Ectodermal cell (in vitro differentiated cells): Measurements from ENCODE around the gene PIP5K1B.

Experiments used
- H3K27ac ChIP-seq: 2 replicates; pipeline ENCODE4 v1.7.0; 2013; ENCODE audit warnings: mild to moderate bottlenecking, low read depth, low read length; ENCODE audit not compliant: insufficient read depth, poor library complexity, severe bottlenecking
- H3K27me3 ChIP-seq: 2 replicates; pipeline ENCODE4 v1.7.0; 2013; ENCODE audit warnings: mild to moderate bottlenecking, low read length; ENCODE audit not compliant: insufficient read depth, control insufficient read depth, poor library complexity, severe bottlenecking
- H3K36me3 ChIP-seq: one replicate; pipeline ENCODE4 v1.7.0; 2013; ENCODE audit warnings: low read length; ENCODE audit not compliant: control insufficient read depth, insufficient read depth
- H3K4me1 ChIP-seq: one replicate; pipeline ENCODE4 v1.7.0; 2013; ENCODE audit warnings: low read length; ENCODE audit not compliant: control insufficient read depth, insufficient read depth
- H3K4me3 ChIP-seq: 2 replicates; pipeline ENCODE4 v1.7.0; 2013; ENCODE audit warnings: low read depth, low read length, control low read depth; ENCODE audit not compliant: insufficient read depth
- H3K9me3 ChIP-seq: 2 replicates; pipeline ENCODE4 v1.7.0; 2013; ENCODE audit warnings: mild to moderate bottlenecking, low read length, moderate library complexity; ENCODE audit not compliant: control insufficient read depth
- WGBS, 2 experiments: methylation state at CpG; one replicate each; pipeline ENCODE4 v1.1.7; 2013; ENCODE audit warnings: missing lambda C conversion rate in 2 of 2; 5-methylcytosine and 5-hydroxymethylcytosine counted together

PIP5K1B gene

GRCh38 chr9:68967800-68968199 is 262.8 kb downstream of the PIP5K1B start:
- Histone ChIP-seq H3K9me3 (no peaks in the 10 kb centered on the region), H3K4me1 (no peaks in the 10 kb centered on the region), H3K27ac (no peak overlapping the region), H3K4me3 (no peak overlapping the region), H3K36me3 (no peaks in the 10 kb centered on the region), H3K27me3 (no peaks in the 10 kb centered on the region)
- WGBS, 2 experiments: 88 to 90% methylated on average over 1 of the region's 1 CpG

- Histone ChIP-seq H3K27ac (no peak overlapping the region), H3K27me3 (no peaks in the 10 kb centered on the region), H3K4me1 (no peaks in the 10 kb centered on the region), H3K4me3 (no peak overlapping the region), H3K9me3 (no peaks in the 10 kb centered on the region), H3K36me3 (no peaks in the 10 kb centered on the region)
- WGBS, 2 experiments: 89 to 98% methylated on average over 4 of the region's 4 CpGs
Observed at GRCh38 chr9:68969538-68969937, 264.5 kb downstream of the PIP5K1B start.

DNA sequence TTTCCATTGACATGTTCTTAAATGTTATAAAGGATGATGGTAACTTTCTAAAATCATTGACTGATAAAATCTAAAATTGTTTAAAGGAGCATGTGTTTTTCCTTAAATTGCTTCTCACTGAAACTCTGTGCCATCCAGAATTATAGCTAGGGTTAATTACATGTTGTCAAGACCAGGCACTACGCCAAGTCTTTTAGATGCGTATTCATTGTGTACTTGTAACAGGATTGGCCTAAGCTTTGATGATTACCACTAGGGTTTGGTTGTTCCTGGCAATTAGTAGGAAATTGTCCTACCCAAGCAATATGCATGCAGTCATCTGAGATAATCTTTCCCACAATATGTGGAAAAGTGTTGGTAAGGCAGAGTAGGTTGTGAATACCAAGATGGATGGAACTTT is 265.1 kb downstream of the PIP5K1B start:
- no peaks in the 10 kb centered on the region for H3K9me3 ChIP-seq
- H3K27ac ChIP-seq: no peak overlapping the region
- H3K36me3 ChIP-seq: no peaks in the 10 kb centered on the region
- no peaks in the 10 kb centered on the region for H3K27me3 ChIP-seq
- H3K4me3 ChIP-seq: no peak overlapping the region
- 94 to 96% methylated on average over 2 of the region's 2 CpGs for WGBS, 2 experiments
- no peaks in the 10 kb centered on the region for H3K4me1 ChIP-seq

GRCh38 chr9:68973619-68974018 is 268.6 kb downstream of the PIP5K1B start:
- H3K27ac ChIP-seq: no peak overlapping the region
- H3K4me1 ChIP-seq: no peaks in the 10 kb centered on the region
- 86 to 94% methylated on average over 3 of the region's 3 CpGs for WGBS, 2 experiments
- H3K27me3 ChIP-seq: no peaks in the 10 kb centered on the region
- peaks cover 2% of the 10 kb centered on the region for H3K9me3 ChIP-seq
- H3K36me3 ChIP-seq: no peaks in the 10 kb centered on the region
- no peak overlapping the region for H3K4me3 ChIP-seq

- H3K4me3 ChIP-seq: no peak overlapping the region
- no peak overlapping the region for H3K27ac ChIP-seq
- peaks cover 2% of the 10 kb centered on the region for H3K9me3 ChIP-seq
- no peaks in the 10 kb centered on the region for H3K27me3 ChIP-seq
- WGBS, 2 experiments: 89 to 94% methylated on average over 5 of the region's 5 CpGs
- no peaks in the 10 kb centered on the region for H3K36me3 ChIP-seq
- H3K4me1 ChIP-seq: no peaks in the 10 kb centered on the region
Observed at GRCh38 chr9:68974431-68974830, 269.4 kb downstream of the PIP5K1B start.

DNA sequence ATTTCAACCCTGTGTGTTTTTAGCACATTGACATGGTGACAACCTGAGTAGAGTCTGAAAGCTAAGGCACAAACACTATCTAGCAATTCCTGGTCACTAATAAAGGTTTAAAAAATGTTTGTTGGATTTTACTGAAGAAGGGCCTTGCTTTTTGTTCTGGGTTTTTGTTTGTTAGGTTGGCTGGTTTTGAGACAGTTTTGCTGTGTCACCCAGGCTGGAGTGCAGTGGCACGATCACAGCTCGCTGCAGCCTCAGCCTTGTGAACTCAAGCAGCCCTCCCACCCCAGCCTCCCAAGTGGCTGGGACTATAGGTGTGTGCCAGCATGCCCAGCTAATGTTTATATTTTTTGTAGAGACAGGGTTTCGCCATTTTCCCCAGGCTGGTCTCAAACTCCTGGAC is 269.9 kb downstream of the PIP5K1B start:
- no peak overlapping the region for H3K27ac ChIP-seq
- peaks cover 2% of the 10 kb centered on the region for H3K9me3 ChIP-seq
- H3K4me3 ChIP-seq: no peak overlapping the region
- H3K27me3 ChIP-seq: no peaks in the 10 kb centered on the region
- WGBS, 2 experiments: 98 to 99% methylated on average over 3 of the region's 3 CpGs
- no peaks in the 10 kb centered on the region for H3K36me3 ChIP-seq
- H3K4me1 ChIP-seq: no peaks in the 10 kb centered on the region

DNA sequence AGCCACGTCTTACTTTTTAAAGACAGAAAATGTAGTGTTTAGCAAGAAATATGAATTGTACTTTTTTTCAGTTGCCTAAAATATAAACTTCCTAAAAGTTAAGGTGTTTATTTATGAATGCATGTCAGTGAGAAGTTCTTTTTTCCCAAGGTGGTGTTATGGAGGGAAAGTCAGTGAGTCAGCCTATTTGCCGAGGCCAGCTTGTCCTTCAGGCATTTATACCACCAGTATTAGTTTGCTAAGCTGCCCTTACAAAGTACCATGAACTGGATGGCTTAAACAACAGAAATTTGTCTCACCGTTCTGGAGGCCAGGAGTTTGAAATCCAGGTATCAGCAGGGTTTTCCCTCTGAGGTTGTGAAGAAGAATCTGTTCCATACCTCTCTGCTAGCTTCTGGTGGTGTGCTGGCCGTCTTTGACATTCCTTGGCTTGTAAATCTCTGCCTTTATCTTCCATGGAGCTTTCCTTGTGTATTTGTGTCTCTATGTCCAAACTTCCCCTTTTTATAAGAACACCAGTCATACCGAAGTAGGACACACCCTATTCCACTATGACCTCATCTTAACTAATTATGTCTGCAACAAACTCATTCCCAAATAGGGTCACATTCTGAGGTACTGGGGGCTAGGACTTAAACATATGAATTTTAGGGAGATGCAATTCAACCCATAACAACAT is 270.5 kb downstream of the PIP5K1B start:
- H3K4me1 ChIP-seq: no peaks in the 10 kb centered on the region
- no peaks in the 10 kb centered on the region for H3K27me3 ChIP-seq
- no peaks in the 10 kb centered on the region for H3K36me3 ChIP-seq
- H3K4me3 ChIP-seq: no peak overlapping the region
- 92 to 95% methylated on average over 4 to 5 of the region's 5 CpGs for WGBS, 2 experiments
- peaks cover 2% of the 10 kb centered on the region for H3K9me3 ChIP-seq
- no peak overlapping the region for H3K27ac ChIP-seq

- no peak overlapping the region for H3K4me3 ChIP-seq
- H3K36me3 ChIP-seq: no peaks in the 10 kb centered on the region
- H3K9me3 ChIP-seq: peaks cover 2% of the 10 kb centered on the region
- H3K27me3 ChIP-seq: no peaks in the 10 kb centered on the region
- H3K27ac ChIP-seq: no peak overlapping the region
- no peaks in the 10 kb centered on the region for H3K4me1 ChIP-seq
- WGBS, 2 experiments: 99 to 100% methylated on average over 4 of the region's 4 CpGs
Observed at GRCh38 chr9:68978066-68978465, 273.0 kb downstream of the PIP5K1B start.

GRCh38 chr9:68978501-68978900 is 273.5 kb downstream of the PIP5K1B start:
- peaks cover 2% of the 10 kb centered on the region for H3K9me3 ChIP-seq
- no peaks in the 10 kb centered on the region for H3K4me1 ChIP-seq
- WGBS, 2 experiments: 95 to 98% methylated on average over 3 of the region's 3 CpGs
- H3K27ac ChIP-seq: no peak overlapping the region
- H3K27me3 ChIP-seq: no peaks in the 10 kb centered on the region
- no peaks in the 10 kb centered on the region for H3K36me3 ChIP-seq
- no peak overlapping the region for H3K4me3 ChIP-seq

GRCh38 chr9:68979538-68980314 is 274.7 kb downstream of the PIP5K1B start:
- H3K4me3 ChIP-seq: no peak overlapping the region
- H3K4me1 ChIP-seq: no peaks in the 10 kb centered on the region
- no peaks in the 10 kb centered on the region for H3K27me3 ChIP-seq
- WGBS, 2 experiments: 84 to 87% methylated on average over 9 of the region's 9 CpGs
- no peak overlapping the region for H3K27ac ChIP-seq
- no peaks in the 10 kb centered on the region for H3K36me3 ChIP-seq
- peaks cover 2% of the 10 kb centered on the region for H3K9me3 ChIP-seq
